SU-DHL-6 (cell line): ENCODE data around the gene DTX1.

Experiments used
- H2AFZ ChIP-seq: fragments of 200-600 bp; sonication (generic); 2 replicates; pipeline ENCODE4 v1.6.1; 2014; ENCODE audit warnings: low read depth, mild to moderate bottlenecking, moderate library complexity, mixed read lengths, antibody characterized with exemption, low read length; ENCODE audit not compliant: severe bottlenecking
- H3F3A ChIP-seq: fragments of 200-600 bp; shearing (Covaris generic); 2 replicates; pipeline ENCODE4 v1.6.0; 2016; ENCODE audit warnings: antibody characterized with exemption, mild to moderate bottlenecking; ENCODE audit not compliant: insufficient read depth
- H3K27ac ChIP-seq: fragments of 200-600 bp; sonication (generic); 2 replicates; pipeline ENCODE4 v1.5.1; 2016; ENCODE audit warnings: low read depth, mild to moderate bottlenecking, low read length, moderate library complexity, mixed read lengths
- H3K27me3 ChIP-seq: fragments of 200-600 bp; sonication (generic), shearing (Covaris generic); 2 replicates; pipeline ENCODE4 v1.6.0; 2014; ENCODE audit warnings: mild to moderate bottlenecking, low read length
- H3K36me3 ChIP-seq: fragments of 200-600 bp; sonication (generic); 2 replicates; pipeline ENCODE4 v1.6.1; 2014; ENCODE audit warnings: mild to moderate bottlenecking, low read length, mixed read lengths
- H3K4me2 ChIP-seq: fragments of 300-600, 200-600 bp; shearing (Covaris generic), sonication (generic); 2 replicates; pipeline ENCODE4 v1.6.0; 2014; ENCODE audit warnings: low read length, low read depth, mild to moderate bottlenecking; ENCODE audit not compliant: poor library complexity, severe bottlenecking
- H3K4me3 ChIP-seq: fragments of 200-600 bp; sonication (generic); 2 replicates; pipeline ENCODE4 v1.5.1; 2014; ENCODE audit warnings: antibody characterized with exemption, low read length, mild to moderate bottlenecking, mixed read lengths; ENCODE audit not compliant: insufficient read depth, poor library complexity, severe bottlenecking
- H3K79me2 ChIP-seq: fragments of 200-600 bp; sonication (generic); 2 replicates; pipeline ENCODE4 v1.6.1; 2014; ENCODE audit warnings: mild to moderate bottlenecking, low read length, moderate library complexity; ENCODE audit not compliant: insufficient read depth
- H3K9ac ChIP-seq: fragments of 200-600 bp; sonication (generic); 2 replicates; pipeline ENCODE4 v1.7.0; 2014; ENCODE audit warnings: mild to moderate bottlenecking, low read length
- H3K9me2 ChIP-seq: fragments of 200-600 bp; sonication (generic); replicated peaks from 2 replicates; pipeline ENCODE4 v1.6.1; 2014; ENCODE audit warnings: low read length; ENCODE audit not compliant: insufficient read depth
- H3K9me3 ChIP-seq: fragments of 200-600 bp; sonication (generic); 2 replicates; pipeline ENCODE4 v1.6.1; 2014; ENCODE audit warnings: low read length, mixed read lengths; ENCODE audit not compliant: insufficient read depth
- H4K20me1 ChIP-seq: fragments of 200-600 bp; sonication (generic); 2 replicates; pipeline ENCODE4 v1.6.1; 2014; ENCODE audit warnings: low read depth, mild to moderate bottlenecking, antibody characterized with exemption, low read length, moderate library complexity, mixed read lengths
- EZH2phosphoT487 ChIP-seq: fragments of 200-600 bp; sonication (generic), shearing (Covaris generic); conservative IDR thresholded peaks from 2 replicates; pipeline ENCODE4 v1.6.1; 2018; ENCODE audit warnings: mild to moderate bottlenecking, antibody characterized with exemption, low read length, moderate library complexity, mixed read lengths
- TF ChIP-seq, protein P1 (sequence below): fragments of 200-600 bp; sonication (generic); IDR thresholded peaks from one replicate; pipeline ENCODE4 v1.5.1; 2017; ENCODE audit warnings: antibody characterized with exemption, mild to moderate bottlenecking, low read length, moderate library complexity; ENCODE audit not compliant: insufficient read depth, poor library complexity, severe bottlenecking

Gene DTX1

DNA sequence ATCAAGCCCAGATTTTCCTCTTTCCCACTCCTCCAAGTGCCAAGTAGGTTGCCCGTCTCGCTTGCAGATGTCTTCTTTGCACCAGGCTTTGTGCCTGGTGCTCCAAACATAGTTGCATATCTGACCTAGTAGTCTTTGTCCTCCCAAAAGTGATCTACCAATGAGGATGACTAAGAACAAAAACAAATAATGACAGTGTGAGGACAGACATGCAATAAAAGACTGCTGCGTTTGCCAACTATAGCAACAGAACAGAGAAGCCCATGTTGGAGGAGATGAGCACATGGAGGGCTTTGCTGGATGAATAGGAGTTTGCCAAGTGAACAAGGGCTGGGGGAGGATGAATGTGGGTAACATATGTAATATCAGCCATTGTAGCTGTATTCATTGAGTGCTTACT is 15.6 kb downstream of the DTX1 start:
- no peaks in the 10 kb centered on the region for H3K9me3 ChIP-seq
- H3K9me2 ChIP-seq, result no peaks in the 10 kb centered on the region
- H3K27ac ChIP-seq, result peak overlapping the region; percentile 99
- H3K9ac ChIP-seq, result peak overlapping the region; percentile 98
- no peaks in the 10 kb centered on the region for H3K27me3 ChIP-seq
- H2AFZ ChIP-seq, result no peak overlapping the region
- no peak overlapping the region for H3K4me3 ChIP-seq
- no peak for TF ChIP-seq EZH2phosphoT487
- peaks cover 2% of the 10 kb centered on the region for H3K36me3 ChIP-seq
- H3K79me2 ChIP-seq, result peaks cover 67% of the 10 kb centered on the region
- H3F3A ChIP-seq, result peaks cover 92% of the 10 kb centered on the region
- no peaks in the 10 kb centered on the region for H4K20me1 ChIP-seq
- H3K4me2 ChIP-seq, result peak overlapping the region; percentile 99

DNA sequence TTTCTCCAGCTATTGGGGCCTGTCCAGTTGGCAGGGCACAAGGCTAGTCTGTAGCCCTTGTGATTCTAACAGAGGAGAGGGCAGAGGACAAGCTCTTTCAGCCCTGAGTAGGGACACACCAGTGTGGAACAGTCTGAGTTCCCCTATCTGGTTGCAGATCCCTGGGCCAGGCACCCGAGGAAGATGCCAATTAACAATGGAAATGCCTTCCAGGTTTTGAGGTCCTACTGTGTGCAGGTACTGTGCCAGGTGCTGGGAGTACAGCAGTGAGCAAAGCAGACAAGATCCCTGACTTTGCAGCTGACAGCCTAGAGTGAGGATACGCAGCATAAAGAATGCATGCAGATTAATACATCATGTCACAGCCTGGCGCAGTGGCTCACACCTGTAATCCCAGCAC is 17.1 kb downstream of the DTX1 start:
- peaks cover 8% of the 10 kb centered on the region for H3K36me3 ChIP-seq
- H3F3A ChIP-seq, result peaks cover 82% of the 10 kb centered on the region
- H3K4me3 ChIP-seq, result no peak overlapping the region
- peaks cover 63% of the 10 kb centered on the region for H3K79me2 ChIP-seq
- peak overlapping the region; percentile 99 for H3K27ac ChIP-seq
- H3K9me3 ChIP-seq, result no peaks in the 10 kb centered on the region
- TF ChIP-seq EZH2phosphoT487, result no peak
- TF ChIP-seq, protein P1, sequence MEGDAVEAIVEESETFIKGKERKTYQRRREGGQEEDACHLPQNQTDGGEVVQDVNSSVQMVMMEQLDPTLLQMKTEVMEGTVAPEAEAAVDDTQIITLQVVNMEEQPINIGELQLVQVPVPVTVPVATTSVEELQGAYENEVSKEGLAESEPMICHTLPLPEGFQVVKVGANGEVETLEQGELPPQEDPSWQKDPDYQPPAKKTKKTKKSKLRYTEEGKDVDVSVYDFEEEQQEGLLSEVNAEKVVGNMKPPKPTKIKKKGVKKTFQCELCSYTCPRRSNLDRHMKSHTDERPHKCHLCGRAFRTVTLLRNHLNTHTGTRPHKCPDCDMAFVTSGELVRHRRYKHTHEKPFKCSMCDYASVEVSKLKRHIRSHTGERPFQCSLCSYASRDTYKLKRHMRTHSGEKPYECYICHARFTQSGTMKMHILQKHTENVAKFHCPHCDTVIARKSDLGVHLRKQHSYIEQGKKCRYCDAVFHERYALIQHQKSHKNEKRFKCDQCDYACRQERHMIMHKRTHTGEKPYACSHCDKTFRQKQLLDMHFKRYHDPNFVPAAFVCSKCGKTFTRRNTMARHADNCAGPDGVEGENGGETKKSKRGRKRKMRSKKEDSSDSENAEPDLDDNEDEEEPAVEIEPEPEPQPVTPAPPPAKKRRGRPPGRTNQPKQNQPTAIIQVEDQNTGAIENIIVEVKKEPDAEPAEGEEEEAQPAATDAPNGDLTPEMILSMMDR, result no peak
- peak overlapping the region; percentile 60 for H3K4me2 ChIP-seq
- H3K27me3 ChIP-seq, result no peaks in the 10 kb centered on the region
- H2AFZ ChIP-seq, result no peak overlapping the region
- H3K9ac ChIP-seq, result peak overlapping the region; percentile 98
- no peaks in the 10 kb centered on the region for H3K9me2 ChIP-seq
- H4K20me1 ChIP-seq, result no peaks in the 10 kb centered on the region

DNA sequence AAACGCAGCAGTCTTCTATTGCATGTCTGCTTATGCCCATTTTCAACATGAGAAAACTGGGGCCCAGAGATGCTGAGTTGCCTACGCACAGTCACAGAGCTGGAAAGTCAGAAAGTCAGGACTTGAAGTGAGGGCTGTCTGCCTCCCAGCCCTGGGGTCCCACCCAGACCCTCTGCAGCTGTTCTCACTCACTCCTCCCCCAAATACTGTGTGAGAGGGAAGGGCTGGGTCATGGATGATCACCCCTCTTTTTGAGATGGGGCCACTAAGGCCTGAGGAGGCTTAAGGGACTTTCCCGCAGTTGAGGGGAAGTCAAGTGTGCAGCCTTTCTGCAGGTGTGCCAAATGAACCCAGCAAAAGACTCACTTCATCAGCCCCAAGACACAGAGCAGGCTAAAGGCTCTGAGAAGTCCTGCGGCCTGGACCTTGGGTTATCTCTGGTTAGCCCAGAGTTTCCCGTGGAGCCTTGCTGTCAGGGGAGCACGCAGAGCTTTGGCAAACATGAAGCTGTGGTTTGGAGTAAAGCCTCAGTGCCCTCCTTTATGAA is 18.7 kb downstream of the DTX1 start:
- H3K4me2 ChIP-seq, result peak overlapping the region; percentile 69
- H3K4me3 ChIP-seq, result no peak overlapping the region
- peak overlapping the region; percentile 98 for H3K9ac ChIP-seq
- H3K9me2 ChIP-seq, result no peaks in the 10 kb centered on the region
- H2AFZ ChIP-seq, result no peak overlapping the region
- no peaks in the 10 kb centered on the region for H4K20me1 ChIP-seq
- no peaks in the 10 kb centered on the region for H3K27me3 ChIP-seq
- TF ChIP-seq, protein P1, result no peak
- no peak for TF ChIP-seq EZH2phosphoT487
- peak overlapping the region; percentile 99 for H3K27ac ChIP-seq
- peaks cover 61% of the 10 kb centered on the region for H3K79me2 ChIP-seq
- no peaks in the 10 kb centered on the region for H3K9me3 ChIP-seq
- peaks cover 80% of the 10 kb centered on the region for H3F3A ChIP-seq
- peaks cover 20% of the 10 kb centered on the region for H3K36me3 ChIP-seq

DNA sequence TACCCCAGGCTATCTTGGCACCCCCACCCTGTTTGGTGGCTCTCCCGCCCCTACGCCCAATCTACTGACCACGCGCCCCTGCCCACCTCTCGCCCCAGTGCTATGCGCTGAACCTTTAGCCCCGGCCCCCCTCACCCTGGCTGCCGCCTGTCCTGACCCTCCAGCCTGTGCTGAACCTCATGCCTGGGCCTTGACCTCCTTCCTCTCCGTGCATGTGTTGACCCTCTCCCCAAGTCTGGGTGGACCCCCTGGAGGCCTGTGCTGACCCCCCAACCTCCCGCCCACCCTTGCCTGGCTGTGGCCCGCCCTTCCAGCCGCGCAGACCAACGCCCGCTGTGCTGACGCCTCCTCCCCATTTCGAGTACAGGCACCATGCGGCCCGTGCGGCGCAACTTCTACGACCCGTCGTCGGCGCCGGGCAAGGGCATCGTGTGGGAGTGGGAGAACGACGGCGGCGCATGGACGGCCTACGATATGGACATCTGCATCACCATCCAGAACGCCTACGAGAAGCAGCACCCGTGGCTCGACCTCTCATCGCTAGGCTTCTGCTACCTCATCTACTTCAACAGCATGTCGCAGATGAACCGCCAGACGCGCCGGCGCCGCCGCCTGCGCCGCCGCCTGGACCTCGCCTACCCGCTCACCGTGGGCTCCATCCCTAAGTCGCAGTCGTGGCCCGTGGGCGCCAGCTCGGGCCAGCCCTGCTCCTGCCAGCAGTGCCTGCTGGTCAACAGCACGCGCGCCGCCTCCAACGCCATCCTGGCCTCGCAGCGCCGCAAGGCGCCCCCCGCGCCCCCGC is 20.7 kb downstream of the DTX1 start:
- H3K79me2 ChIP-seq, result peaks cover 60% of the 10 kb centered on the region
- peaks cover 79% of the 10 kb centered on the region for H3F3A ChIP-seq
- peak overlapping the region; percentile 54 for H3K9ac ChIP-seq
- no peak overlapping the region for H2AFZ ChIP-seq
- peaks cover 24% of the 10 kb centered on the region for H3K36me3 ChIP-seq
- H3K4me2 ChIP-seq, result peak overlapping the region; percentile 69
- no peaks in the 10 kb centered on the region for H3K27me3 ChIP-seq
- no peaks in the 10 kb centered on the region for H3K9me3 ChIP-seq
- peak overlapping the region; percentile 6 for H3K4me3 ChIP-seq
- H4K20me1 ChIP-seq, result no peaks in the 10 kb centered on the region
- peak overlapping the region; percentile 99 for H3K27ac ChIP-seq
- TF ChIP-seq, protein P1, result no peak
- no peak for TF ChIP-seq EZH2phosphoT487
- no peaks in the 10 kb centered on the region for H3K9me2 ChIP-seq
